GM23338 (cell line): ENCODE results near the gene PDXK. TPM values are rescaled to one million over a fixed set of nuclear protein-coding genes. Genes with fewer than 3 reads are reported as not detected.

Experiments used
- ATAC-seq: fragments of 200-7000 bp; cut with Tn5 transposase; 3 replicates; pipeline ENCODE4 v1.9.1; 2020
- DNase-seq: peaks from one replicate; pipeline ENCODE4 v3.0.0-alpha.2; 2015; ENCODE audit warnings: low spot score
- H2AFZ ChIP-seq: fragments of 200-600 bp; sonication (generic); 2 replicates; pipeline ENCODE4 v1.8.0; 2016; ENCODE audit warnings: antibody characterized with exemption, mild to moderate bottlenecking, moderate library complexity
- H3F3A ChIP-seq: fragments of 200-600 bp; sonication (generic); replicated peaks from 2 replicates; pipeline ENCODE4 v1.8.0; 2017; ENCODE audit warnings: antibody characterized with exemption, mixed run types, low read depth
- H3K27ac ChIP-seq: fragments of 200-600 bp; sonication (generic); 2 replicates; pipeline ENCODE4 v1.6.1; 2016; ENCODE audit warnings: low read depth
- H3K27me3 ChIP-seq: fragments of 200-600 bp; sonication (generic); 2 replicates; pipeline ENCODE4 v1.8.0; 2016; ENCODE audit warnings: mild to moderate bottlenecking, mixed run types, moderate library complexity; ENCODE audit not compliant: insufficient read depth
- H3K36me3 ChIP-seq: fragments of 200-600 bp; sonication (generic); 2 replicates; pipeline ENCODE4 v1.8.0; 2016; ENCODE audit warnings: mild to moderate bottlenecking; ENCODE audit not compliant: insufficient read depth
- H3K4me1 ChIP-seq: fragments of 200-600 bp; sonication (generic); 2 replicates; pipeline ENCODE4 v1.8.0; 2016; ENCODE audit warnings: mild to moderate bottlenecking, moderate library complexity; ENCODE audit not compliant: insufficient read depth
- H3K4me2 ChIP-seq: fragments of 200-600 bp; sonication (generic); 2 replicates; pipeline ENCODE4 v1.7.1; 2017; ENCODE audit warnings: mixed run types
- H3K4me3 ChIP-seq: fragments of 200-600 bp; sonication (generic); 2 replicates; pipeline ENCODE4 v1.6.1; 2016; ENCODE audit warnings: mixed run types
- H3K79me2 ChIP-seq: fragments of 200-600 bp; sonication (generic); replicated peaks from 2 replicates; pipeline ENCODE4 v1.8.0; 2017; ENCODE audit warnings: mild to moderate bottlenecking; ENCODE audit not compliant: insufficient read depth
- H3K9me2 ChIP-seq: fragments of 200-600 bp; sonication (generic); 2 replicates; pipeline ENCODE4 v1.8.0; 2017; ENCODE audit not compliant: insufficient read depth
- H4K20me1 ChIP-seq: fragments of 200-600 bp; sonication (generic); replicated peaks from 2 replicates; pipeline ENCODE4 v1.8.0; 2017; ENCODE audit warnings: mild to moderate bottlenecking; ENCODE audit not compliant: insufficient read depth
- H3K27ac Mint-ChIP-seq: 2 replicates; pipeline ENCODE4 v1.8.0; 2020; ENCODE audit warnings: inconsistent platforms, mild to moderate bottlenecking, moderate library complexity, mixed read lengths
- H3K27me3 Mint-ChIP-seq: 3 replicates; pipeline ENCODE4 v1.8.0; 2022; ENCODE audit warnings: low read depth, mild to moderate bottlenecking, moderate library complexity, mixed read lengths, inconsistent platforms; ENCODE audit not compliant: insufficient read depth, poor library complexity
- H3K36me3 Mint-ChIP-seq: 3 replicates; pipeline ENCODE4 v1.8.0; 2021; ENCODE audit warnings: low read depth, mild to moderate bottlenecking, inconsistent platforms, moderate library complexity, mixed read lengths
- H3K4me1 Mint-ChIP-seq: 3 replicates; pipeline ENCODE4 v1.8.0; 2020; ENCODE audit warnings: mild to moderate bottlenecking, inconsistent platforms, mixed read lengths
- H3K4me3 Mint-ChIP-seq: 3 replicates; pipeline ENCODE4 v1.8.0; 2021; ENCODE audit warnings: moderate library complexity, mild to moderate bottlenecking, inconsistent platforms, mixed read lengths
- H3K9me3 Mint-ChIP-seq: 3 replicates; pipeline ENCODE4 v1.8.0; 2020; ENCODE audit warnings: moderate library complexity, mild to moderate bottlenecking, inconsistent platforms, mixed read lengths
- CREB1 ChIP-seq: fragments of 250-450 bp; sonication (Bioruptor Pico); IDR thresholded peaks from 2 replicates; pipeline ENCODE4 v1.5.0; 2020; ENCODE audit warnings: low read depth, mild to moderate bottlenecking, moderate library complexity
- ETS1 ChIP-seq: IDR thresholded peaks from 2 replicates; pipeline ENCODE4 v1.6.1; 2016; ENCODE audit warnings: antibody characterized with exemption
- EZH2 ChIP-seq: fragments of 200-600 bp; sonication (generic); IDR thresholded peaks from one replicate; pipeline ENCODE4 v1.8.0; 2017; ENCODE audit warnings: antibody characterized with exemption, mild to moderate bottlenecking, low read depth; ENCODE audit not compliant: unreplicated experiment
- JUNB ChIP-seq: IDR thresholded peaks from one replicate; pipeline ENCODE4 v1.6.1; 2016; ENCODE audit warnings: antibody characterized with exemption; ENCODE audit not compliant: unreplicated experiment
- NANOG ChIP-seq: IDR thresholded peaks from 2 replicates; pipeline ENCODE4 v1.6.1; 2016; ENCODE audit warnings: antibody characterized with exemption, borderline replicate concordance
- STAT1 ChIP-seq: IDR thresholded peaks from one replicate; pipeline ENCODE4 v1.6.1; 2016; ENCODE audit warnings: antibody characterized with exemption; ENCODE audit not compliant: unreplicated experiment
- ZNF114 ChIP-seq: fragments of 250-450 bp; sonication (Bioruptor Pico); IDR thresholded peaks from 2 replicates; pipeline ENCODE4 v1.5.0; 2020; ENCODE audit warnings: mild to moderate bottlenecking, moderate library complexity
- ZNF331 ChIP-seq: fragments of 250-450 bp; sonication (Bioruptor Pico); IDR thresholded peaks from 2 replicates; pipeline ENCODE4 v1.5.0; 2020; ENCODE audit warnings: low read depth, mild to moderate bottlenecking, moderate library complexity
- ZNF462 ChIP-seq: fragments of 250-450 bp; sonication (Bioruptor Pico); IDR thresholded peaks from 2 replicates; pipeline ENCODE4 v1.5.0; 2020; ENCODE audit warnings: mild to moderate bottlenecking, moderate library complexity
- polyA plus RNA-seq: library from polyadenylated mRNA; unstranded; fragments of >200 nt; fragmentation: Nextera tagmentation; extraction: Ambion mirVana; gene quantifications from 2 replicates; pipeline ENCODE4 v1.2.1, GENCODE V29; 2016
- total RNA-seq: library from RNA; depleted of rRNA; stranded (reverse); fragments of >200 nt; shearing (Covaris generic); gene quantifications from 2 replicates; pipeline ENCODE4 v1.2.3, GENCODE V29; 2014
- TF ChIP-seq, protein P1 (sequence below), 2 experiments: fragments of 200-600 bp in 1 of 2; sonication (generic) in 1 of 2; conservative IDR thresholded peaks; 2 replicates each; pipeline versions ENCODE4 v1.5.1 to v1.6.1; 2016 to 2017; ENCODE audit warnings: antibody characterized with exemption in 2 of 2, low read depth in 2 of 2, mild to moderate bottlenecking in 2 of 2, moderate library complexity in 1 of 2

PDXK gene
- total and polyA plus RNA-seq, 2 experiments from 2014 or later: 53.2 to 66.3 TPM

DNA sequence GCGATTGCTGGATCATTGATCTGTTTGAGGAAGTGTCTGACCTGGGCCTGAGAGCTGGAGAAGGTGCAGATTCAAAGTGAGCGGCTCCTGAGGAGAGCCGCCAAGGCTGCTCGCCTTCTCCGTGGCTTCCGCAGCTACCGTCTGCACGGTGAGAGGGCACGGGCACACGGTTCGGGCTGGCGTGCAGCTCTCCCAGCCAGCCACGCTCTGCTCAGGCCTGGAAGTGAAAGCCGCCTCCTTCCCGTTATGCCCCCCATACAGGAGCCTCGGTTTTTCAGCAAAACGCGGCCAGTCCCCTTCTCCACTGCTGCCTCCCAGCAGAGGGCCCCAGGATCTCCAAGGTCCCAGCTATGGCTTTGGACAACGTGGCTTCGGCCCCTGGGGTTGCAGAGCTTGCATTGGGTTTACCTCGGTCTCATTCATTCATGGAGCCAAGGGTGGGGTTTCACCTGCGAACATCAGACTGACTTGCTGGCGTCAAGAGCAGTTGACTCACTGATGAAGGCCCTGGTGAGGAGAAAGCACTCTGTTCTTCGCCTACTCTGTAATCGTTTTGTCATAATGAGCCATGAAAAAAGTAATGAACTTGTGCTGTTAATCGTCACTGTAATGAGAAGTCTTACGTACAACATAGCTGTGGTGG lies 24.4 kb upstream of the PDXK start:
- no peaks in the 10 kb centered on the region for H3K9me3 Mint-ChIP-seq

DNA sequence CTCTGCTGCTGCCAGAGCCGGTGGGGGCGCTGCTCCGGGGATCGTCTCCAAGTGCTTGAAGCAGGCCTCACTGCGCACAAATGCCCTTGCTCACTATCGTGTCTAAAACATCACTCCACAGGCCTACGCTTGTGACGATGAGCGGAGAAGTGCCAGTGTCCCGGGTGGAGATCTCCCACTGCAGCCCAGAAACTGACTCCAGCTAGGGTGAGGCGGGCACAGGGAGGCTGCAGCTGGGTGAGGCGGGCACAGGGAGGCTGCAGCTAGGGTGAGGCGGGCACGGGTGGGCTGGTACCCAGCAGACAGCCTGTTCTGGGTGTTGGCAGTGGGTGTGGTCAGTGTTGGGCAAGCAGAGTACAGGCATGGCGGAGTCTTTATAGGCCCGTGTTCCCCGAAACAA lies 22.7 kb upstream of the PDXK start:
- Histone ChIP-seq H3K79me2 (no peaks in the 10 kb centered on the region), H3K27me3 (no peaks in the 10 kb centered on the region), H3K4me2 (no peak overlapping the region), H3K36me3 (peaks cover 15% of the 10 kb centered on the region), H3K27ac (no peak overlapping the region), H3K4me1 (no peaks in the 10 kb centered on the region), H3F3A (peaks cover 2% of the 10 kb centered on the region; the same call in 1 of the 2 replicates), H4K20me1 (peaks cover 7% of the 10 kb centered on the region), H3K9me2 (no peaks in the 10 kb centered on the region), H2AFZ (no peak overlapping the region), H3K4me3 (no peak overlapping the region)
- DNase-seq: no peak
- Mint-ChIP-seq H3K36me3 (peaks cover 60% of the 10 kb centered on the region), H3K9me3 (no peaks in the 10 kb centered on the region), H3K4me1 (peaks cover 2% of the 10 kb centered on the region; the same call in 1 of the 3 replicates), H3K27ac (no peak overlapping the region), H3K27me3 (peaks cover 8% of the 10 kb centered on the region), H3K4me3 (no peak overlapping the region)
- ATAC-seq: no peak
- no peak for TF ChIP-seq STAT1
- TF ChIP-seq JUNB: no peak
- TF ChIP-seq CREB1 (CRISPR knock-in tag): no peak
- TF ChIP-seq ZNF462 (CRISPR knock-in tag): no peak
- TF ChIP-seq NANOG: no peak
- no peak for TF ChIP-seq EZH2
- no peak for TF ChIP-seq ETS1

More for the DNA sequence above, 24.4 kb upstream of the PDXK start:
- Histone ChIP-seq H3F3A (peaks cover 2% of the 10 kb centered on the region; the same call in 1 of the 2 replicates), H3K4me3 (no peak overlapping the region), H2AFZ (no peak overlapping the region), H3K4me2 (no peak overlapping the region), H4K20me1 (peaks cover 7% of the 10 kb centered on the region), H3K36me3 (peaks cover 15% of the 10 kb centered on the region), H3K79me2 (no peaks in the 10 kb centered on the region), H3K27me3 (no peaks in the 10 kb centered on the region), H3K27ac (no peak overlapping the region), H3K9me2 (no peaks in the 10 kb centered on the region), H3K4me1 (no peaks in the 10 kb centered on the region)
- H3K4me1 Mint-ChIP-seq: peaks cover 2% of the 10 kb centered on the region; the same call in 1 of the 3 replicates
- no peak overlapping the region for H3K4me3 Mint-ChIP-seq
- ATAC-seq (no peak; the same call in 2 of the 3 replicates), DNase-seq (no peak)
- no peak overlapping the region for H3K27ac Mint-ChIP-seq
- TF ChIP-seq, protein P1, sequence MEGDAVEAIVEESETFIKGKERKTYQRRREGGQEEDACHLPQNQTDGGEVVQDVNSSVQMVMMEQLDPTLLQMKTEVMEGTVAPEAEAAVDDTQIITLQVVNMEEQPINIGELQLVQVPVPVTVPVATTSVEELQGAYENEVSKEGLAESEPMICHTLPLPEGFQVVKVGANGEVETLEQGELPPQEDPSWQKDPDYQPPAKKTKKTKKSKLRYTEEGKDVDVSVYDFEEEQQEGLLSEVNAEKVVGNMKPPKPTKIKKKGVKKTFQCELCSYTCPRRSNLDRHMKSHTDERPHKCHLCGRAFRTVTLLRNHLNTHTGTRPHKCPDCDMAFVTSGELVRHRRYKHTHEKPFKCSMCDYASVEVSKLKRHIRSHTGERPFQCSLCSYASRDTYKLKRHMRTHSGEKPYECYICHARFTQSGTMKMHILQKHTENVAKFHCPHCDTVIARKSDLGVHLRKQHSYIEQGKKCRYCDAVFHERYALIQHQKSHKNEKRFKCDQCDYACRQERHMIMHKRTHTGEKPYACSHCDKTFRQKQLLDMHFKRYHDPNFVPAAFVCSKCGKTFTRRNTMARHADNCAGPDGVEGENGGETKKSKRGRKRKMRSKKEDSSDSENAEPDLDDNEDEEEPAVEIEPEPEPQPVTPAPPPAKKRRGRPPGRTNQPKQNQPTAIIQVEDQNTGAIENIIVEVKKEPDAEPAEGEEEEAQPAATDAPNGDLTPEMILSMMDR (conservative IDR thresholded peaks at IDR 0.05; ENCODE audit: low read depth in 2 of 2): no peak; a peak in 1 of 4 replicates
- TF ChIP-seq ZNF114 (CRISPR knock-in tag): no peak
- no peak for TF ChIP-seq ZNF331 (CRISPR knock-in tag)
- peaks cover 76% of the 10 kb centered on the region for H3K36me3 Mint-ChIP-seq
- peaks cover 8% of the 10 kb centered on the region for H3K27me3 Mint-ChIP-seq
